Cortex of kidney (tissue), 1 donor: ENCODE results near the gene NELL1.
"Not testable (repeated sequence)": the region's sequence is repeated elsewhere in the genome, so short reads cannot be mapped to it uniquely, and the experiment has no call there.

ENCODE experiments used
- DNase-seq: peaks from one replicate; lab custom pipeline; 2025; lab: John Stamatoyannopoulos, UW

NELL1 gene

GRCh38 chr11:21205205-21205604, 535.8 kb downstream of the NELL1 start:
- no peak for DNase-seq

- no peak for DNase-seq
Measured at GRCh38 chr11:21225860-21226259, 556.5 kb downstream of the NELL1 start.

- DNase-seq: no peak
Measured at GRCh38 chr11:21229224-21229623, 559.8 kb downstream of the NELL1 start.

- DNase-seq: no peak
Measured at GRCh38 chr11:21250196-21250595, 580.8 kb downstream of the NELL1 start.

- no peak for DNase-seq
Measured at GRCh38 chr11:21254055-21254454, 584.7 kb downstream of the NELL1 start.

GRCh38 chr11:21254790-21255189, 585.4 kb downstream of the NELL1 start:
- DNase-seq: no peak

GRCh38 chr11:21257461-21257860, 588.1 kb downstream of the NELL1 start:
- DNase-seq: no peak

GRCh38 chr11:21258414-21258813, 589.0 kb downstream of the NELL1 start:
- no peak for DNase-seq

GRCh38 chr11:21260101-21260500, 590.7 kb downstream of the NELL1 start:
- no peak for DNase-seq

GRCh38 chr11:21262992-21263391, 593.6 kb downstream of the NELL1 start:
- DNase-seq: no peak

- no peak for DNase-seq
Measured at GRCh38 chr11:21264125-21264524, 594.7 kb downstream of the NELL1 start.

GRCh38 chr11:21268036-21268435, 598.6 kb downstream of the NELL1 start:
- no peak for DNase-seq

GRCh38 chr11:21272139-21272538, 602.8 kb downstream of the NELL1 start:
- not testable (repeated sequence) for DNase-seq

- DNase-seq: no peak
Measured at GRCh38 chr11:21278840-21279239, 609.5 kb downstream of the NELL1 start.

GRCh38 chr11:21285104-21285503, 615.7 kb downstream of the NELL1 start:
- no peak for DNase-seq

GRCh38 chr11:21289686-21290085, 620.3 kb downstream of the NELL1 start:
- DNase-seq: no peak

- no peak for DNase-seq
Measured at GRCh38 chr11:21295508-21295907, 626.1 kb downstream of the NELL1 start.

- no peak for DNase-seq
Measured at GRCh38 chr11:21301981-21302380, 632.6 kb downstream of the NELL1 start.

GRCh38 chr11:21306739-21307358, 637.5 kb downstream of the NELL1 start:
- DNase-seq: no peak

GRCh38 chr11:21307874-21308273, 638.5 kb downstream of the NELL1 start:
- DNase-seq: no peak

GRCh38 chr11:21316591-21316990, 647.2 kb downstream of the NELL1 start:
- no peak for DNase-seq

GRCh38 chr11:21321072-21321471, 651.7 kb downstream of the NELL1 start:
- DNase-seq: no peak

GRCh38 chr11:21321530-21321929, 652.1 kb downstream of the NELL1 start:
- DNase-seq: no peak

- no peak for DNase-seq
Measured at GRCh38 chr11:21323617-21324016, 654.2 kb downstream of the NELL1 start.

- no peak for DNase-seq
Measured at GRCh38 chr11:21343204-21343603, 673.8 kb downstream of the NELL1 start.
